ENCODE data around the gene MSTN. TPM values are rescaled to one million over a fixed set of nuclear protein-coding genes. Genes with fewer than 3 reads are reported as not detected.
"Not testable (repeated sequence)": the region's sequence is repeated elsewhere in the genome, so short reads cannot be mapped to it uniquely, and the experiment has no call there.

The MSTN gene
- total RNA-seq, 4 donors from 2014 or later: 0.38 to 0.60 TPM; not detected in 2

GRCh38 chr2:190020720-190021119 is 41.8 kb downstream of the MSTN start:
- TF ChIP-seq EP300 (IDR thresholded peaks at IDR 0.05) (no peak), POLR2AphosphoS5 (IDR thresholded peaks at IDR 0.05) (no peak), CTCF (IDR thresholded peaks at IDR 0.05) (no peak), POLR2A (IDR thresholded peaks at IDR 0.05) (no peak)
- peaks cover 15% of the 10 kb centered on the region for H3K9me3 ChIP-seq
- no peaks in the 10 kb centered on the region for H3K36me3 ChIP-seq
- no peak overlapping the region for H3K27ac ChIP-seq
- DNase-seq (ENCODE audit: low spot score in 2 of 2): no peak
- H3K27me3 ChIP-seq: no peaks in the 10 kb centered on the region
- no peaks in the 10 kb centered on the region for H3K4me1 ChIP-seq
- H3K4me3 ChIP-seq: no peak overlapping the region

GRCh38 chr2:190017837-190018236 is 44.7 kb downstream of the MSTN start:
- no peaks in the 10 kb centered on the region for H3K36me3 ChIP-seq
- TF ChIP-seq CTCF (IDR thresholded peaks at IDR 0.05): no peak
- TF ChIP-seq POLR2AphosphoS5 (IDR thresholded peaks at IDR 0.05): no peak
- no peak for TF ChIP-seq POLR2A (IDR thresholded peaks at IDR 0.05)
- TF ChIP-seq EP300 (IDR thresholded peaks at IDR 0.05): no peak

GRCh38 chr2:190015969-190016368 is 46.6 kb downstream of the MSTN start:
- H3K4me3 ChIP-seq; H3K27ac ChIP-seq; H3K4me1 ChIP-seq; H3K36me3 ChIP-seq; DNase-seq (ENCODE audit: low spot score in 2 of 2); H3K27me3 ChIP-seq: not testable (repeated sequence)
- WGBS: 75% methylated on average over 1 of the region's 1 CpG
- peaks cover 16% of the 10 kb centered on the region for H3K9me3 ChIP-seq

More at GRCh38 chr2:190017837-190018236, 44.7 kb downstream of the MSTN start:
- no peak overlapping the region for H3K4me3 ChIP-seq
- no peaks in the 10 kb centered on the region for H3K27me3 ChIP-seq
- H3K4me1 ChIP-seq: no peaks in the 10 kb centered on the region
- H3K9me3 ChIP-seq: peaks cover 16% of the 10 kb centered on the region
- no peak overlapping the region for H3K27ac ChIP-seq
- WGBS: 83% methylated on average over 1 of the region's 1 CpG
- no peak for DNase-seq (ENCODE audit: low spot score in 2 of 2)

All from suprapubic skin (tissue), 4 donors.